OCI-LY3 (cell line): ENCODE results near the gene NUP210.

Experiments used
- H2AFZ ChIP-seq: fragments of 200-600, 300-600 bp; shearing (Covaris generic); 2 replicates; pipeline ENCODE4 v1.6.0; 2014; ENCODE audit warnings: antibody characterized with exemption, low read depth, low read length
- H3K27ac ChIP-seq: fragments of 200-600, 300-600 bp; sonication (generic); 2 replicates; pipeline ENCODE4 v1.5.1; 2014; ENCODE audit warnings: mild to moderate bottlenecking, low read length, moderate library complexity, mixed read lengths
- H3K27me3 ChIP-seq: fragments of 200-600, 300-600 bp; sonication (generic); 2 replicates; pipeline ENCODE4 v1.6.1; 2014; ENCODE audit warnings: low read depth, low read length, mixed read lengths
- H3K36me3 ChIP-seq: fragments of 200-600, 300-600 bp; sonication (generic); replicated peaks from 2 replicates; pipeline ENCODE3; 2014; ENCODE audit warnings: low read depth, low read length, mixed read lengths
- H3K4me1 ChIP-seq: fragments of 300-600, 200-600 bp; sonication (generic); 2 replicates; pipeline ENCODE4 v1.6.1; 2014; ENCODE audit warnings: low read length, mixed read lengths
- H3K4me2 ChIP-seq: fragments of 200-600, 300-600 bp; sonication (generic); 2 replicates; pipeline ENCODE4 v1.6.1; 2014; ENCODE audit warnings: low read length, mixed read lengths
- H3K4me3 ChIP-seq: fragments of 300-600, 200-600 bp; sonication (generic); 2 replicates; pipeline ENCODE4 v1.5.1; 2014; ENCODE audit warnings: antibody characterized with exemption, mild to moderate bottlenecking, low read length, moderate library complexity
- H3K79me2 ChIP-seq: fragments of 300-600, 200-600 bp; shearing (Covaris generic); 2 replicates; pipeline ENCODE4 v1.6.1; 2014; ENCODE audit warnings: mild to moderate bottlenecking, low read length, mixed read lengths
- H3K9ac ChIP-seq: fragments of 300-600, 200-600 bp; shearing (Covaris generic); 2 replicates; pipeline ENCODE4 v1.6.0; 2014; ENCODE audit warnings: mild to moderate bottlenecking, low read length, moderate library complexity
- H3K9me3 ChIP-seq: fragments of 200-600, 300-600 bp; shearing (Covaris generic); 2 replicates; pipeline ENCODE4 v1.6.1; 2014; ENCODE audit warnings: low read length, mixed read lengths; ENCODE audit not compliant: insufficient read depth
- H4K20me1 ChIP-seq: fragments of 200-600, 300-600 bp; sonication (generic); 2 replicates; pipeline ENCODE4 v1.6.1; 2016; ENCODE audit warnings: low read length, mixed read lengths; ENCODE audit not compliant: insufficient read depth
- EZH2phosphoT487 ChIP-seq: fragments of 200-600 bp; shearing (Covaris generic); IDR thresholded peaks from 2 replicates; pipeline ENCODE4 v1.6.1; 2018; ENCODE audit warnings: antibody characterized with exemption, mixed run types, low read depth
- TF ChIP-seq, protein P1 (sequence below): fragments of 200-600, 300-600 bp; sonication (generic); IDR thresholded peaks from 2 replicates; pipeline ENCODE4 v1.5.1; 2014; ENCODE audit warnings: antibody characterized with exemption, low read length, low read depth

NUP210 gene

DNA sequence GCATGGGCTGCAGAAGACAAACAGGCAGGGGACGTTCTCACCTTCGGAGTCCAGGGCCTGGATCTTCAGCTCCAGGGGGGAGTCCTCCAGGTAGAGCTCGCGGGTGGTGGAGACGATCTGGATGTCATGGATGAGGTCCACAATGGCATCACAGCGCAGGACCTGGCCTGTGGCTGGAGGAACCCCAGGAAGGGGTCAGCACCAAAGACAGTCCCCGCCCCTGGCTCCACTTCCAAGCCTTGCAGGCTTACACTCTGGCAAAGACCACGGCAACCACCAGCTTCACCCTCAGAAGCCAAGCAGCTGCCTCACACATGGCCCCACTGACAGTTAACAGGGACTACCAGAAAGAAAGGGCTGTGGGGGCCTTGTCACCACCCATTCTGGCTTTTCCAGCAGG is 22.8 kb downstream of the NUP210 start:
- no peaks in the 10 kb centered on the region for H3K27me3 ChIP-seq
- H2AFZ ChIP-seq = no peak overlapping the region
- no peak overlapping the region for H3K9ac ChIP-seq
- H4K20me1 ChIP-seq = peaks cover 62% of the 10 kb centered on the region
- no peak overlapping the region for H3K27ac ChIP-seq
- H3K36me3 ChIP-seq = peaks cover 66% of the 10 kb centered on the region
- no peak overlapping the region for H3K4me2 ChIP-seq
- peaks cover 85% of the 10 kb centered on the region for H3K79me2 ChIP-seq
- no peak for TF ChIP-seq EZH2phosphoT487
- TF ChIP-seq, protein P1, sequence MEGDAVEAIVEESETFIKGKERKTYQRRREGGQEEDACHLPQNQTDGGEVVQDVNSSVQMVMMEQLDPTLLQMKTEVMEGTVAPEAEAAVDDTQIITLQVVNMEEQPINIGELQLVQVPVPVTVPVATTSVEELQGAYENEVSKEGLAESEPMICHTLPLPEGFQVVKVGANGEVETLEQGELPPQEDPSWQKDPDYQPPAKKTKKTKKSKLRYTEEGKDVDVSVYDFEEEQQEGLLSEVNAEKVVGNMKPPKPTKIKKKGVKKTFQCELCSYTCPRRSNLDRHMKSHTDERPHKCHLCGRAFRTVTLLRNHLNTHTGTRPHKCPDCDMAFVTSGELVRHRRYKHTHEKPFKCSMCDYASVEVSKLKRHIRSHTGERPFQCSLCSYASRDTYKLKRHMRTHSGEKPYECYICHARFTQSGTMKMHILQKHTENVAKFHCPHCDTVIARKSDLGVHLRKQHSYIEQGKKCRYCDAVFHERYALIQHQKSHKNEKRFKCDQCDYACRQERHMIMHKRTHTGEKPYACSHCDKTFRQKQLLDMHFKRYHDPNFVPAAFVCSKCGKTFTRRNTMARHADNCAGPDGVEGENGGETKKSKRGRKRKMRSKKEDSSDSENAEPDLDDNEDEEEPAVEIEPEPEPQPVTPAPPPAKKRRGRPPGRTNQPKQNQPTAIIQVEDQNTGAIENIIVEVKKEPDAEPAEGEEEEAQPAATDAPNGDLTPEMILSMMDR = no peak
- no peaks in the 10 kb centered on the region for H3K9me3 ChIP-seq
- H3K4me3 ChIP-seq = no peak overlapping the region
- H3K4me1 ChIP-seq = no peaks in the 10 kb centered on the region

DNA sequence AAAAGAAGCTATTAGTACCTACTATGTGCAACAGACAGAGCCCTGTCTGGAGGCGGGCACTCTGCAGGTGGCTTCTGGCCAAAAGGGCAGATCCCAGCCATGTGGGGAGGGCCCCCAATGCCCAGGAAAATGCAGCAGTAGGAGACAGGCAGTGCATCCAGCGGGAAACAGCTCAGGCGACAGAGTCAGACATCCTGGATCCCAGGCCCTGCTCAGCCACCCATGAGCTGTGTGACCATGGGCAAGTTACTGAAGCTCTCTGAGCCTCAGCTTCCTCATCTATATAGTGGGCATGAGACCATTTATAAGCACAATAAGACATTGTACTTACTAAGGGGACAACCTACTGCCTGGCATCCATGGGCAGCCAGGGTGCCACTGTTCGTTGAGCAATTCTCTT is 25.8 kb downstream of the NUP210 start:
- Histone ChIP-seq H3K79me2 (peaks cover 60% of the 10 kb centered on the region), H3K4me2 (no peak overlapping the region), H3K4me1 (no peaks in the 10 kb centered on the region), H3K9ac (no peak overlapping the region), H3K4me3 (no peak overlapping the region), H4K20me1 (peaks cover 41% of the 10 kb centered on the region), H3K27ac (no peak overlapping the region), H2AFZ (no peak overlapping the region), H3K36me3 (peaks cover 85% of the 10 kb centered on the region), H3K9me3 (no peaks in the 10 kb centered on the region), H3K27me3 (no peaks in the 10 kb centered on the region)
- TF ChIP-seq, protein P1 = no peak
- no peak for TF ChIP-seq EZH2phosphoT487

DNA sequence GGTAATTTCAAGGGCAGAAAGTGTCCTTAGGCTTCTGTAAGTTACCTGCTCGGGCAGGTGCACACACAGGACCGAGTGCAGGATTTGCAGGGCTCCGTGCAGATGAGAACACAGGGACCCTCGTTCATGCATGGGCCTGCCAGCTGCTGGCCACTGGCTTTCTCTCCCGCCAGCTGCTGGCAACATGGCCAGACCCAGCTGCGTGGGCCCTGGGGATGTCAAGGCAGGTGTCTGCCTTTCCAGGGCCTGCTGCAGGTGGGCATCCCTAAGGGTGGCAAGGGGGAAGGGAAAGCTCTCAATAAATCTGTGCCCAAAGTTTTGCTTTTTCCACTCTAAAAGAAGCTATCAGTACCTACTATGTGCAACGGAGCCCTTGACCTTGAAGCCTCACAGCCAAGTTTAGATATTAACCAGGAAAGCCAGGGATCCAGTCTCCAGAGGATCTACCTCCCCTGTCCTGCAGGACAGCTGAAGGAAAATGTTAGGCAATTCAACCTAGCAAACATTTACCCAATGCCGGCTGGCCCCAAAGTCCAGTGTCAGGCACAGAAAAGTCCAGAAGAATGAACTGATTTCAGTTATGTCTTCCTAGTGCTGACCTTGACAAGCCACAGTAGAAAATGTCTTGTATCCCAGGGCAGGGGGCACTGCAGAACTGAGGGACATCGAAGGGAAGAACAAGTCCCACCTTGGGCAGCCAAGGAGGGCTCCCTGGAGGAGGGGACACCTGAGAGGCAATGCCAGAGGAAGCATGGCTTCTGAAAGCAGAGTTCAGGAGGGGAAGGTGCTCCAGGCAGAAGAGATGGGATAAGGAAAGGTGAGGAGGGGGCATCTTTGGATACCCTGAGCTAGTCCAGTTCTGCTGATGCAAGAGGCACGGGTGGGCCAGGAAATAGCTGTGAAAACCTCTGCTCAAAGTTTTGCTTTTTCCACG is 26.4 kb downstream of the NUP210 start:
- H2AFZ ChIP-seq = no peak overlapping the region
- peaks cover 90% of the 10 kb centered on the region for H3K36me3 ChIP-seq
- TF ChIP-seq, protein P1 = no peak
- TF ChIP-seq EZH2phosphoT487 = no peak
- no peaks in the 10 kb centered on the region for H3K4me1 ChIP-seq
- H3K9ac ChIP-seq = no peak overlapping the region
- H3K27ac ChIP-seq = no peak overlapping the region
- H3K4me3 ChIP-seq = no peak overlapping the region
- peaks cover 54% of the 10 kb centered on the region for H3K79me2 ChIP-seq
- H4K20me1 ChIP-seq = peaks cover 40% of the 10 kb centered on the region
- no peak overlapping the region for H3K4me2 ChIP-seq
- H3K9me3 ChIP-seq = no peaks in the 10 kb centered on the region
- no peaks in the 10 kb centered on the region for H3K27me3 ChIP-seq

DNA sequence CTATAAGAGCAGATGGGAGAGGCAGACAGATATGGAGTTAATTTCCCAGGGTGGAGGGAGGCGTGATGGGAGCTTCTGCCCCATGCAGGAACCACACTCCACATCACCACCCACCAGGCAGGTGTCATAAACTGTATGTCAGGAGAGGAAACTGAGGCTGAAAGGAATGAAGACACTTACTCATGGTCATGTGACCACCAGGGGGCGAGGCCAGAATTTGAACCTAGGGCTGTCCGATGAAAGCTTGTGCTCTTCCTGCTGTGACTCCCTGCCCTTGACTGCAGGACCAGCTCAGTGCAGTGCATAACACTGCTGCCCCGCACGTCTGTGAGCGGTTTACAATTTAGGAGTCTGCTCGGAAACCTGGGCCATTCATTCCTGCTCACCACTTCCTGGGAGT is 28.8 kb downstream of the NUP210 start:
- H3K27me3 ChIP-seq = no peaks in the 10 kb centered on the region
- no peaks in the 10 kb centered on the region for H3K9me3 ChIP-seq
- peaks cover 32% of the 10 kb centered on the region for H4K20me1 ChIP-seq
- H3K4me1 ChIP-seq = no peaks in the 10 kb centered on the region
- H3K79me2 ChIP-seq = peaks cover 33% of the 10 kb centered on the region
- H3K36me3 ChIP-seq = peaks cover 97% of the 10 kb centered on the region
- no peak overlapping the region for H3K9ac ChIP-seq
- no peak overlapping the region for H2AFZ ChIP-seq
- no peak overlapping the region for H3K4me2 ChIP-seq
- TF ChIP-seq, protein P1 = peak; percentile 39
- no peak for TF ChIP-seq EZH2phosphoT487
- H3K27ac ChIP-seq = no peak overlapping the region
- no peak overlapping the region for H3K4me3 ChIP-seq
